AG10803 (cell line): ENCODE measurements around the gene OTUD3.
"Not testable (repeated sequence)": the region's sequence is repeated elsewhere in the genome, so short reads cannot be mapped to it uniquely, and the experiment has no call there.

ENCODE experiments used
- DNase-seq: peaks from one replicate; pipeline ENCODE4 v3.0.0; 2010; ENCODE audit warnings: low read depth
- H3K4me3 ChIP-seq: 2 replicates; pipeline ENCODE4 v1.5.1; 2011; ENCODE audit warnings: mild to moderate bottlenecking, low read length, control low read depth
- TF ChIP-seq, protein P1 (sequence below): conservative IDR thresholded peaks from 2 replicates; pipeline ENCODE4 v1.5.1; 2011; ENCODE audit warnings: mild to moderate bottlenecking, low read length, control low read depth, inconsistent platforms

The OTUD3 gene

GRCh38 chr1:19925342-19926070 lies 43.3 kb downstream of the OTUD3 start:
- H3K4me3 ChIP-seq: no peak overlapping the region
- no peak for DNase-seq
- TF ChIP-seq, protein P1, sequence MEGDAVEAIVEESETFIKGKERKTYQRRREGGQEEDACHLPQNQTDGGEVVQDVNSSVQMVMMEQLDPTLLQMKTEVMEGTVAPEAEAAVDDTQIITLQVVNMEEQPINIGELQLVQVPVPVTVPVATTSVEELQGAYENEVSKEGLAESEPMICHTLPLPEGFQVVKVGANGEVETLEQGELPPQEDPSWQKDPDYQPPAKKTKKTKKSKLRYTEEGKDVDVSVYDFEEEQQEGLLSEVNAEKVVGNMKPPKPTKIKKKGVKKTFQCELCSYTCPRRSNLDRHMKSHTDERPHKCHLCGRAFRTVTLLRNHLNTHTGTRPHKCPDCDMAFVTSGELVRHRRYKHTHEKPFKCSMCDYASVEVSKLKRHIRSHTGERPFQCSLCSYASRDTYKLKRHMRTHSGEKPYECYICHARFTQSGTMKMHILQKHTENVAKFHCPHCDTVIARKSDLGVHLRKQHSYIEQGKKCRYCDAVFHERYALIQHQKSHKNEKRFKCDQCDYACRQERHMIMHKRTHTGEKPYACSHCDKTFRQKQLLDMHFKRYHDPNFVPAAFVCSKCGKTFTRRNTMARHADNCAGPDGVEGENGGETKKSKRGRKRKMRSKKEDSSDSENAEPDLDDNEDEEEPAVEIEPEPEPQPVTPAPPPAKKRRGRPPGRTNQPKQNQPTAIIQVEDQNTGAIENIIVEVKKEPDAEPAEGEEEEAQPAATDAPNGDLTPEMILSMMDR: no peak

DNA sequence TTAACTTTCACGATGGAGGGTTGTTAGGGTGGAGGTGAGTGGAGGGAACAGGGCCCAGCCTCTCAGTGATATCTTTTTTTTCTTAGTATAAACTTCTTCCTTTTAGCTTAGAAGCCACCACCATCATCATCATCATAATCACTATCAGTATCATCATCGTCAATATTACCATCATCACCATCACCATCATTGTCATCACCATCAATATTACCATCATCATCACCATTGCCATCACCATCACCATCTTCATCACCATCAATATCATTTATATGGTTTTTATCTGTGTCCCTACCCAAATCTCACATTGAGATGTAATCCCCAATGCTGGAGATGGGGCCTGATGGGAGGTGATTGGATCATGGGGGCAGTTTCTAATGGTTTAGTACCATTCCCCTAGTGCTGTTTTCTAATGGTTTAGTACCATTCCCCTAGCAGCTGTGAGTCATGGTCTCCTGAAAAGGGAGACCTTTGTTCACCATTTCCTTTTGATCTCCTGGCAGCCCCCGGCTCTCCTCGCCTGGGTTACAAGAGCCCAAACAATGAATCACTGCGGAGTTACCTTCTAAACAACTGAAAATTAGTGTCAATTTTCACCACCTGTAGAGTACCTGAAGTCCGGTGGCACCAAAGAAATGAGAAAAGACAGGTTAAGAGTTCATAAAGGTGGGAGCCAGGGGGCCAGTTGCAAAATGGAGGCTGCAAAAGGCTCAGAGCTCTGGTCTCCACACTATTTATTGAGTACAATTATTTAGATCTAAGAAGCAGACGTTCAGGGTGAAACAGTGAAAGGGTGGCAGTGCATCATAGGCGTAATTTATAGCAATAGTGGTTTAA lies 44.3 kb downstream of the OTUD3 start:
- no peak overlapping the region for H3K4me3 ChIP-seq
- TF ChIP-seq, protein P1: no peak
- DNase-seq: no peak

DNA sequence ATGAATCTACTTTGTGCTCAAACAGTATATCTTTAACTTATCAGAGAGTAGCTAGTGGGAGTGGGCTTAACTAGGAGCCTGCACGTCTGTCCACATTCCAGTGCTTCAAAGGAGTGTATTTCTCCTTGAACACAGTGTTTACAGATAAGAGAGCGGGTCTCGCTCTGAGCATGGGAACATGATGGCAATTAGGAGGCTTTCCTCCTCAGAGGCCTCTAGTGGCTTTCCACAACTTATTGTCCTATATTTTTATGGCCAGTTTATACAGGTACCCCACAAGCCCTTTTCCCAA lies 44.9 kb downstream of the OTUD3 start:
- H3K4me3 ChIP-seq, DNase-seq: not testable (repeated sequence)

- TF ChIP-seq, protein P1: no peak
- no peak for DNase-seq
- no peak overlapping the region for H3K4me3 ChIP-seq
These were observed 50.7 kb downstream of the OTUD3 start for GRCh38 chr1:19932866-19933265.

DNA sequence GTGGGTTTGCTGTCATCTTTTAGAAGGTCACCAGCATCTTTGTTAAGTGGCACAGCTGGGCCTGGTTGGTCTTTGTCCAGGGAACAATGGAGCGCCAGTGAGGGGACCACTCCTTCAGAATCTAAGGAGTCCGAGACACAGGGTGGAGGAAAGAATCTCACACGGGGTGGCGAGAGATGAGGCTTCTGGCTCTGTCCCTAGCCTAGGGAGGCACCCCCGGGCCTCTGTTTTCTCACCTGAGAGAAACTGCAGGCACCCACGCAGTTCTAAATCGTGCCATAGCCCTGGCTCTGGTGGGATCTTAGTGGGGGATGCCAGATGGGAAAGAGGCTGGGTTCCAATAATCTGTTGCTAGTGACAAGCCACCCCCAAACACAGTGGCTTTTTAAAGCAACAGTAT lies 52.1 kb downstream of the OTUD3 start:
- no peak for DNase-seq
- TF ChIP-seq, protein P1: no peak
- H3K4me3 ChIP-seq: no peak overlapping the region

DNA sequence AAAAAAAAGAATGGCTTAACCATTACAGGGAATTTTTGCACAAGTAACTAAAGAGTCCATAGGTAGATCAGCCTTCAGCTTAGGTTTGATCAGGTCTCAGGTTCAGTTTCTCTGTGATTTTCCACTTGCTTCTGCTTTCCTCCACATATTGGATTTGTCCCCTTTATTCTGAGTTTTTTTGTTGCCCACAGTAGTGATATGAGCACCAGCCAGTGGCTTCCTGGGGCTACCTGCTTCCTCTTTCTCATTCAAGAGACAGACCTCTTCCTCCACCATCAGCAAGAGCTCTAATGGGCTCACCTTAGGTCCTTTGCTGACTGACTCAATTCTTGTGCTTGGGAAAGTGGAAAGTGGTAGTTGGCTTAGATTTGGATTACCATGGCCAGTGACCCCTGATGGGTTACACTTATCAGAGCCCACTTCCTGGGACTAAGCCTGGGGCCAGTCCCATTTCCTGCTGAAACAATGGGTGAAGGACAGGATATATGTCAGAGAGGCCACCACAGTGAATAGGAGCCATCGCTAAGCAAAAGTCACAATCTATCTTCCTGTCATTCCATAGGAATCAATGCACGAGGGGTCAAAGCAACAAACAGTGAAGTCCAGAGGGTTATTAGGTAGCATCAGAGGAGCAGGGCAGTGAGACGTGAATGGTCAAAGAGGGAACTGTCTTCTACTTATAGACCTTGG lies 54.0 kb downstream of the OTUD3 start:
- no peak overlapping the region for H3K4me3 ChIP-seq
- TF ChIP-seq, protein P1: no peak
- DNase-seq: no peak

GRCh38 chr1:19938472-19938871 lies 56.3 kb downstream of the OTUD3 start:
- DNase-seq: no peak
- H3K4me3 ChIP-seq: no peak overlapping the region
- TF ChIP-seq, protein P1: no peak
